Keratinocyte (primary cell): ENCODE data around the gene TTC24. TPM values are rescaled to one million over a fixed set of nuclear protein-coding genes. Genes with fewer than 3 reads are reported as not detected.
A peak's percentile ranks its signal among the peaks of the same experiment; 100 is the strongest.

Experiments
- DNase-seq: peaks from one replicate; pipeline ENCODE4 v3.0.0-alpha.2; 2011; ENCODE audit warnings: low read depth, missing footprints, low spot score
- FAIRE-seq: peaks from 2 replicates; lab custom pipeline; 2011; peaks lifted over from hg19 to GRCh38; lab: Jason Lieb, UNC
- H2AFZ ChIP-seq: 2 replicates; pipeline ENCODE4 v1.6.0; 2012; ENCODE audit warnings: low read length, control low read depth, inconsistent platforms; ENCODE audit not compliant: control insufficient read depth
- H3K27ac ChIP-seq: 2 replicates; pipeline ENCODE4 v1.5.1; 2011; ENCODE audit warnings: low read length; ENCODE audit not compliant: control insufficient read depth, insufficient read depth
- H3K27me3 ChIP-seq: 3 replicates; pipeline ENCODE4 v1.6.0; 2011; ENCODE audit warnings: low read length; ENCODE audit not compliant: control insufficient read depth, insufficient read depth; ENCODE audit errors: extremely low read depth
- H3K36me3 ChIP-seq, 2 experiments: 2 replicates in 1 of 2; 3 replicates in 1 of 2; pipeline ENCODE4 v1.5.1; 2011; ENCODE audit warnings: low read length in 2 of 2, mild to moderate bottlenecking in 1 of 2; ENCODE audit not compliant: control insufficient read depth in 2 of 2, insufficient read depth in 2 of 2; ENCODE audit errors: extremely low read depth in 1 of 2
- H3K4me1 ChIP-seq: 3 replicates; pipeline ENCODE4 v1.5.1; 2011; ENCODE audit warnings: low read length; ENCODE audit not compliant: control insufficient read depth, insufficient read depth; ENCODE audit errors: extremely low read depth
- H3K4me2 ChIP-seq: 3 replicates; pipeline ENCODE4 v1.6.0; 2011; ENCODE audit warnings: low read depth, low read length; ENCODE audit not compliant: control insufficient read depth, insufficient read depth; ENCODE audit errors: extremely low read depth
- H3K4me3 ChIP-seq, 3 experiments: fragments of 200-600 bp in 1 of 3; sonication (generic) in 1 of 3; 2 replicates in 2 of 3; 3 replicates in 1 of 3; pipeline ENCODE4 v1.5.1; 2011 to 2016; ENCODE audit warnings: low read length in 3 of 3, mild to moderate bottlenecking in 3 of 3, control low read depth in 2 of 3, inconsistent platforms in 1 of 3, low read depth in 1 of 3, mixed read lengths in 1 of 3, mixed run types in 1 of 3, moderate library complexity in 1 of 3; ENCODE audit not compliant: control insufficient read depth in 2 of 3, insufficient read depth in 2 of 3; ENCODE audit errors: extremely low read depth in 1 of 3
- H3K79me2 ChIP-seq: 2 replicates; pipeline ENCODE4 v1.6.0; 2012; ENCODE audit warnings: low read length; ENCODE audit not compliant: control insufficient read depth, insufficient read depth
- H3K9ac ChIP-seq: 3 replicates; pipeline ENCODE4 v1.6.0; 2011; ENCODE audit warnings: low read length; ENCODE audit not compliant: control insufficient read depth, insufficient read depth; ENCODE audit errors: extremely low read depth
- H3K9me1 ChIP-seq: 3 replicates; pipeline ENCODE4 v1.6.0; 2011; ENCODE audit warnings: low read length; ENCODE audit not compliant: control insufficient read depth, insufficient read depth; ENCODE audit errors: extremely low read depth
- H3K9me3 ChIP-seq: 2 replicates; pipeline ENCODE4 v1.5.1; 2012; ENCODE audit warnings: low read depth, low read length; ENCODE audit not compliant: control insufficient read depth
- H4K20me1 ChIP-seq: 3 replicates; pipeline ENCODE4 v1.6.0; 2011; ENCODE audit warnings: low read length; ENCODE audit not compliant: control insufficient read depth, insufficient read depth; ENCODE audit errors: extremely low read depth
- CTCF ChIP-seq, 3 experiments: IDR thresholded peaks in 1 of 3; conservative IDR thresholded peaks in 1 of 3; optimal IDR thresholded peaks in 1 of 3; 2 replicates in 2 of 3; 3 replicates in 1 of 3; pipeline versions ENCODE3 to v1.5.1; 2011; ENCODE audit warnings: low read length in 3 of 3, mild to moderate bottlenecking in 3 of 3, moderate library complexity in 2 of 3, control low read depth in 1 of 3, inconsistent platforms in 1 of 3; ENCODE audit not compliant: insufficient read depth in 2 of 3; ENCODE audit errors: extremely low read depth in 1 of 3
- EZH2 ChIP-seq: IDR thresholded peaks from one replicate; pipeline ENCODE4 v1.6.1; 2012; ENCODE audit warnings: inconsistent platforms, mild to moderate bottlenecking, low read length, moderate library complexity
- dilution Hi-C: fragments of 300-500 bp; cut with MboI; formaldehyde crosslinking; loops from one replicate; pipeline ENCODE4 v1.7.0; 2020; ENCODE audit warnings: low sequenced_read_pairs; ENCODE audit not compliant: extremely low pct_ligation_motif_present
- polyA plus RNA-seq, 5 experiments: library from polyadenylated mRNA; depleted of rRNA in 3 of 5; stranded (reverse) in 3 of 5; stranded (forward) in 1 of 5; unstranded in 1 of 5; fragments of >200 nt; gene quantifications; 1 replicate in 1 of 5; 2 replicates in 3 of 5; 3 replicates in 1 of 5; pipeline versions ENCODE4 v1.2.1 to v1.2.3, GENCODE V29; 2011 to 2012; ENCODE audit warnings: missing spikeins in 2 of 5, low read depth in 1 of 5, low replicate concordance in 1 of 5

TTC24 gene
- polyA plus RNA-seq, 1 donor (not counting 4 experiments of a cell fraction or from before 2014, with no cell fraction given) = not detected

GRCh38 chr1:156590326-156591180, 11.0 kb downstream of the TTC24 start:
- Histone ChIP-seq H2AFZ (peak overlapping the region; percentile 99), H3K9me1 (no peaks in the 10 kb centered on the region), H3K36me3 (peaks cover 15 to 20% of the 10 kb centered on the region in 2 experiments), H3K27ac (no peak overlapping the region), H3K79me2 (peaks cover 11% of the 10 kb centered on the region), H3K4me1 (peaks cover 13% of the 10 kb centered on the region), H3K27me3 (no peaks in the 10 kb centered on the region), H3K4me3 (peak overlapping the region in 2 of 3 experiments; percentile 88), H3K9me3 (no peaks in the 10 kb centered on the region), H3K9ac (peak overlapping the region; percentile 86), H3K4me2 (peak overlapping the region; percentile 99), H4K20me1 (no peaks in the 10 kb centered on the region)
- dilution Hi-C loops = no loop called here
- no peak for DNase-seq
- FAIRE-seq = no peak
- TF ChIP-seq EZH2 = no peak
- TF ChIP-seq CTCF (optimal IDR thresholded peaks at IDR 0.05 in 1 of 3, IDR thresholded peaks at IDR 0.05 in 1 of 3, conservative IDR thresholded peaks at IDR 0.05 in 1 of 3; ENCODE audit: extremely low read depth in 1 of 3, insufficient read depth in 2 of 3, low read length in 3 of 3) = no peak

GRCh38 chr1:156591181-156591431, 11.6 kb downstream of the TTC24 start:
- Histone ChIP-seq H3K79me2 (peaks cover 11% of the 10 kb centered on the region), H3K36me3 (peaks cover 20 to 24% of the 10 kb centered on the region in 2 experiments), H4K20me1 (no peaks in the 10 kb centered on the region), H2AFZ (peak overlapping the region; percentile 99), H3K27me3 (no peaks in the 10 kb centered on the region), H3K9ac (peak overlapping the region; percentile 86), H3K4me3 (peak overlapping the region; percentile 73 to 88 (median 88)), H3K27ac (peak overlapping the region; percentile 87), H3K4me1 (peaks cover 13% of the 10 kb centered on the region), H3K4me2 (peak overlapping the region; percentile 99), H3K9me3 (no peaks in the 10 kb centered on the region), H3K9me1 (no peaks in the 10 kb centered on the region)
- DNase-seq = no peak
- FAIRE-seq = peak; percentile 17
- dilution Hi-C loops = no loop called here
- TF ChIP-seq CTCF (optimal IDR thresholded peaks at IDR 0.05 in 1 of 3, IDR thresholded peaks at IDR 0.05 in 1 of 3, conservative IDR thresholded peaks at IDR 0.05 in 1 of 3; ENCODE audit: extremely low read depth in 1 of 3, insufficient read depth in 2 of 3, low read length in 3 of 3) = no peak
- no peak for TF ChIP-seq EZH2
